ENCODE data around the gene SLC25A41. TPM values are rescaled to one million over a fixed set of nuclear protein-coding genes. Genes with fewer than 3 reads are reported as not detected.
"Not testable (repeated sequence)": the region's sequence is repeated elsewhere in the genome, so short reads cannot be mapped to it uniquely, and the experiment has no call there.

SLC25A41 gene
- polyA plus RNA-seq, 4 donors = 0.21 to 0.88 (median 0.58) TPM

DNA sequence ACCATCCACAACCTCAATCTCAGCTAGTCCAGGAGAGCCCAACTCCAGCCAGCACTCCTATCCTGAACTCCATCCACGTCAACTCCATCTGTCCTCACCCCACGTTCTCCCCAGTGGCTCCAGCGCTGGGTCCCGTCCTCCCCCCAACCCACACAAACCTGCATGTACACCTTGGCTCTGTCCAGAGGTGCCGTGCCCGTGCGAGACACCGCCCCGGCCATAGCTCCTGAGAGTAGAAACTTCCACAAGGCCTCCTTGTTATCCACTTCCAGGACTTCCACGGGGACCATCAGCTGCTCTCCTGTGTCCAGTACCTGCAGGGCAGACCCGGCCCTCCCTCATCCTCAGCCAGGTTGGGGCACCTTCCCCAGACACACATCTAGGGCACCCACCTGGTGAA, 1.7 kb downstream of the SLC25A41 start:
- no peak for DNase-seq (ENCODE audit: low read depth in 4 of 4, low spot score in 3 of 4)

GRCh38 chr19:6429419-6430221, 3.9 kb downstream of the SLC25A41 start:
- DNase-seq (ENCODE audit: low read depth in 4 of 4, low spot score in 3 of 4) = no peak

DNA sequence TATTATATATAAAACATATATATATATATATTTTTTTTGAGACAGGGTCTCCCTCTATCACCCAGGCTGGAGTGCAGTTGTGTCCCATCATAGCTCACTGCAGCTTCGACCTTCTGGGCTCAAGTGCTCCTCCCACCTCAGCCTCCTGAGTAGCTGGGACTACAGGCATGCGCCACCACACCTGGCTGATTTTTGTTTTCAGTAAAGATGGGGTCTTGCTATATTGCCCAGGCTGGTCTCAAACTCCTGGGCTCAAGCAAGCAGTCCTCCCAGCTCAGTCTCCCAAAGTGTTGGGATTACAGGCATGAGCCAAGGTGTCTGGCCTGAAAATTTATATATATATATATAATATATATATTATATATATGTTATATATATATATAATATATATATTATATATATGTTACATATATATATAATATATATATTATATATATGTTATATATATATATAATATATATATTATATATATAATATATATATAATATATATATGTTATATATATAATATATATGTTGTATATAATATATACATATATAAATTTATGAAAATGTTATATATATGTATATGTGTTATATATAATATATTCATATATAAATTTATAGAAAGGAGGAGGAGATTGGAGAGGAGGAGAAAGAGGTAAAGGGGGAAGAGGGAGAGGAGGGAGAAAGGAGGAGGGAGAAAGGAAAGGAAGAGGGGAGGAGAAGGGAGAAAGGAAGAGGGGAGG, 4.7 kb downstream of the SLC25A41 start:
- not testable (repeated sequence) for DNase-seq (ENCODE audit: low read depth in 4 of 4, low spot score in 3 of 4)

DNA sequence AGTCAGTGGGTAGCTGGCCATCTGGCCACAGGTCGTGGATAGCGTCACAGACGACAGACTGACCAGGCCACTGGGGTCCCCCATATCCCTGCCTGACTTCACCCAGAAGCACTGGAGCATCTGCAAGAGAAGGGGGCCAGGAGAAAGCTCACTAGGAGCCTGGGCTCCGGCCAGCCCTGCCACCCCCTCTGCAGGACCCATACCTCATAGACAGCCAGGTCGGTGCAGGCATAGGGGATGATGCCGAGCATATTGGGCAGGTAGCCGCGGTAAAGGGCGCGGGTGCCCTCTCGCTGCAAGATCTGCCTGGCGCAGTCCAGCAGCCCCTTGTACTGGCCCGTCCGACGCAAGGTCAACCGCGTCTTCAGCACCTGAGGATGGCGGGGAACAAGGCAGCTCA, 6.4 kb downstream of the SLC25A41 start:
- DNase-seq (ENCODE audit: low read depth in 4 of 4, low spot score in 3 of 4) = no peak

DNA sequence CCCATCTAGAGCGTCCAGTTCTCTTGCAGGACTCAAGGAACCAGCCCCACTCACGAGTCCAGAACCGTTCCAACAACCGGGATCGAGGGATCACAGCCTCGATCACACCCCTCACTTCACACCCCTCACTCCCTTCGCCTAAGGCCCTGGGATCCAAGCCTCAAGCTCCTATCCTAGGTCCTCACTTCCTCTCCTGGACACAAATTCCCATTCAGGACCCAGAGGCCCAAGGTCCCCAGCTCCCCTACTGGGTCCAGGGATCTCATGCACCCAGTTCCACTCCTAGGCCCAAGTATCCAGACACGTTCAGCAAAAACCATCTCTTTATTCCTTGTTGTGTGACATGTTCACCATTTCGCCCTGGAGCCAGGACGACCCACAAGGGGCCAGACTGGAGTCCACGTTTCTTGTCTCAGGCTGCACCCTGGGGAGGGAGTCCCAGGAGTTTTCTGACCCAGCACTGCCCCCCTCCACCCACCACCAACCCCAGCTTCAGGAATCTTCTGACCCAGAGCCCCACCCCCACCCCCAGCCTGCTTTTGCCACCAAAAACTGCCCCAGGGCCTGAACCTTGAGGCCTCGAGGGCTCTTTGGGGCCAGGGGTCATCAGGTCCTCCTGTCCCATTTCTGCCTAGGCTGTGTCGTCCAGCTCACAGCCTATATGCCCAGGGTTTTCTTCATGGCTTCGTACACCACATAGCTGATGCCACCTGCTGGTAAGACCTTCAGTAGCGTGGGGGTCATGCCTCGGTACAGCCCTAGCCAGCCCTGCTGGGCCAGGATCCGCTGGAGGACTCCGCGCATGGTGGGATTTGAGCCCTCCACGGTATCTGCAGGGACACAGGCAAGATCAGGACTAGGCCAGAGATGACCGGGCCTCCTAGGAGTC, 7.6 kb downstream of the SLC25A41 start:
- no peak for DNase-seq (ENCODE audit: low read depth in 4 of 4, low spot score in 3 of 4)

GRCh38 chr19:6424939-6425731, 8.4 kb downstream of the SLC25A41 start:
- DNase-seq (ENCODE audit: low read depth in 4 of 4, low spot score in 3 of 4) = peak; percentile 100

DNA sequence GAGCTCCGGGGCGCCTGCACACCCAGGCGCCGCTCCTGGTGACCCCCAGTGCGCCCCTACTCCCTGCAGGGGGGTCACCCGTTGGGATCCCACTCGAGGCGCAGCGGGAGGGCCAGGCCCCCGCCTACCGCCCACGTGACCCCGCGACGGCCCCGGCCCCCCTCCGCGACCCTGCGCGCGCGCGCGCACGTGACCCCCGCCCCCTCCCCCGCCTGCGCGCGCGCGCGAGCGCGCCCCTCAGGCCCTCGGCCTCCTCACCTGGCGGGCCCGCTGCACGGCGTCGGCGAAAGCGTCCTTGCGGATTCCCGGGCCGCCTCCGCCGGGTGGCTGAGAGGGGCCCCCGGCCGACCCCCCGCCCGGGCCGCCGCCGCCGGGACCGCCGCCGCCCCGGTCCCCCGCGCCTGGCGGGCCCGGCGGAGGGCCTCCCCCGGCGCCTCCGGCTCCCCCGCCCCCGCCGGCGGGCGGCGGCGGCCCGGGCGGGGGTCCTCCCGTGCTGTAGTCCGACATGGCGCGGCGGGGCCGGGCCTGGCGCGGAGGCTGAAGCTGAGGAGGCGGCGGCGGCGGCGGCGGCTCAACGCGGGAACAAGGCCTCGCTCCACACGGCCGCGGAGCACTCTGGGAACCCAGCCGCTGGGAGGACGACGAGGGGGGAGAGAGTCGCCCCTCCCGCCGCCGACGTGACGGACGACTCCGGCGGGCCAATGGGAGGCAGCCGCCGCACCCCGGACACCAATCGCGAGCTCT, 9.2 kb downstream of the SLC25A41 start, which contains the start of gene KHSRP:
KHSRP (minus strand) TSS at position 617 of the 744 bp plus-strand sequence; CDS start at position 507, 110 bp downstream.
- no peak for DNase-seq (ENCODE audit: low read depth in 4 of 4, low spot score in 3 of 4)

DNA sequence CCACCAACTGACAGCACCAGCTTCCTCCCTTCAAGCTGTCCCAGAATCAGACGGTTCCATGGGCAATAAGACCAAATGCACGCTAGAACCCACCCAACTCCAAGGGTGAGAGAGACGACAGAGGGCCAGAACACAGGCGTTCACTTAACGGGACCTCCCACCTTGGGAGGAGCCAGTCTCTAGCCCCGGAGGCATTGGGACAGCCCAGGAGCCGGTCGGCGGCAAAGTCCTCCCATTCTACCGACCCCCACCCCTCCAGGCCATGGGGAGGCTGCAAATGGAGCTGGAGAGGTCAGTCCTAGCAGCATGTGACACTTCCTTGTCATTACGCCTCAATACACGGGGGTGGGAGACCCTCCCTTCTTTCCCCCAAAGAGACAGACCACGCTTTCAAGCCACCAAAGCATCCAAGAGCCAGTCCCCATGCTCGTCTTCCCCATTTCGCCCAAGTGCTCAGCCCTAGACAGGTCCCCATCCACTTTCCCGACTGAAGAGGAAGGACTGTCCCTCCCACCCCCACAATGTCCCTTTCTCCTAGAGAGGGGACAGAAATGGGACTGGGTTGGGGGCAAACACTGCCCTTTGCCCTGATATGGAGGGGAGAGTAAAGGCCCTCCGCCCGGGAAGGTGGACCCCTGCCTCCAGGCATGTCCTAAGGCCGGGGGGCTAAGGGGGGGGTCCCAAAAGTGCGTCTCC, 9.9 kb downstream of the SLC25A41 start:
- DNase-seq (ENCODE audit: low read depth in 4 of 4, low spot score in 3 of 4) = no peak

GRCh38 chr19:6421075-6422014, 12.2 kb downstream of the SLC25A41 start:
- DNase-seq (ENCODE audit: low read depth in 4 of 4, low spot score in 3 of 4) = no peak

DNA sequence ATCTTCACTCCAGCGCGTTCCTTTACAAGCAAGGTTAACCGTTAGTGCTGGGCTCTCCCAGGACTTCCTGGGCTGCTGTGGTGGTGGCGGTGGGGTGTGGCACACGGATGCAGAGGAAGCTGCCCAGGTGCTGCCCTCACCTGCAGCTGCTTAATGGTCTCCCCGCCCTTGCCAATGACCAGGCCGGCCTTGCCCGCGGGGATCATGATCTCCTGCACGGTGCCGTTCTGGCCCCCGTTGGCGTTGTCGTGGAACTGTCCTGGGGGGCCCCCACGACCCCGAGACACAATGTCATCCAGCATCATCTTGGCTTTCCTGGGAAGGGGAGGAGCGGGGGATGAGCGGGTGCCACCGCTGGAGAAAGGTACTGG, 15.0 kb downstream of the SLC25A41 start:
- DNase-seq (ENCODE audit: low read depth in 4 of 4, low spot score in 3 of 4) = no peak

DNA sequence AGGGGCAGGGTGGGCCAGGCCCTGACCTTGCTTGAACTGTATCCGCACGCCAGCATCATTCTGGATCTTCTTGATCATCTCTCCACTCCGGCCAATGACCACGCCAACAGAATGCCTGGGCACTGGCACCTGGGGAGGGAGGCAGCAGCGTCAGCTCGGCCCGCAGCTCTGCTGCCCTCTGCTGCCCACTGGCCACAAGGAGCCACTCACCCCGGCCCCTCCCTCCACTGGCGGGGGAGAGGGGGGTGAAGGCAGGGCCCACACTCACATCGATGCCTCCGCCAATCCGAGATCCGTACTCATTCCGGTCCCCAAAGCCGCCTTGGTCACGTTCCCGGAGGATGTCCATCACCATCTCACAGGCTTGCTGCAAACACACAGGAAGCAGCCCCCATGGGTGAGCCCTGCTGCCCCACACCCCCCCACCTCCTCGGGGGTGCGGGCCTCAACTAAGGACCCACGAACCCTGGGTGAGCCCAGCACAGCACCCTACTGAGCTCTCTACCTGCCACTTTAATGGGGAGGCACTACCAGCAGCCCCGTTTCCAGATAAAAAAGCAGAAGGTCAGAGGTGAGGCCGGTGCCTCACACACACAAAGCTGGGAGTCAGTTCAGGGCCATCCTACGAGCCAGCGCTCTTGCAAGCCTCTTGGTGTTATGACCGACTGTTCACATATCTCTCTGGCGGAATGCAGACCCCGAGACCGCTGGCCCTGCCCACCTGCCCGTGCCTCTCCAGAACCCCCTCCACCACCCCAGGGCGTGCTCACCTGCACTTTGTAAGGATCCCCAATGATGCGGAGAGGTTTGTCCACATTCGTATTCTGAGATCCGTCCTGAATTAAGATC, 15.6 kb downstream of the SLC25A41 start:
- DNase-seq (ENCODE audit: low read depth in 4 of 4, low spot score in 3 of 4) = no peak

DNA sequence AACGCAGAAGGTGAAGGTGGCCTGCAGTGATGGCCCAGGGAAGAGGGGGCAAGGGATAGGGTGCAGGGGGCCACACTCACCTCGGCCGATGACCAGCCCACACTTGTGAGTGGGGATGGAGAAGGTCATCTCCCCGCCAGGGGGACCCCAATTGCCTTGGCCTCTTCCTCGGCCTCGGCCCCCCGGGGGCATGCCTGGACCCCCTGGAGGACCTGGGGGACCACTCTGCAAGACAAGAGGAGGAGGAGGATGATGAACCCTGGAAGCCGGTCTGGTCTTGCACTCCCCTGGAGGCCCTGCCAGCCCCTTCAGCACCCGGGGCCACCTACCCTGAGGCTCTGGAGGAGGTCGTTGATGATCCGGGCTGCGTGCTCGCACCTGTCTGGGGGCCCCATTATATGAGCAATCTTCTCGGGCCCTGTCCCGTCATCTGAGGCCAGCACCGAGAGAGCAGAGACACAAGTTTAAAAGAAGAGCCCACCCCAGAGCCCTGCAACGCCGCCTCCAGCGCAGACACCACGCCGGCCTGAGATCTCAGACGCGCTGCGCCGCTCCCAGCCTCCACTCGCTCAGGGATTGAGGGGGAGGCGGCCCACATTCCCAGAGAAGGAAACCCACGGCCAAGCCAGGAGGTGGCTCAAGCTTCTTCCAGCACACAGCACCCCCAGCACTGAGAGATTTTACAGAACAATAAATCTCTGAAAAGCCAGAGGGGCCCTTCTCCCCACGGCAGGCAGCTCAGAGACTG, 16.7 kb downstream of the SLC25A41 start:
- no peak for DNase-seq (ENCODE audit: low read depth in 4 of 4, low spot score in 3 of 4)

GRCh38 chr19:6415591-6416190, 17.9 kb downstream of the SLC25A41 start:
- no peak for DNase-seq (ENCODE audit: low read depth in 4 of 4, low spot score in 3 of 4)

GRCh38 chr19:6414793-6415590, 18.6 kb downstream of the SLC25A41 start:
- DNase-seq (ENCODE audit: low read depth in 4 of 4, low spot score in 3 of 4) = no peak

All from left renal pelvis (tissue), 4 donors.